DMS79 (cell line): ENCODE results near the gene CTSE.
"Not testable (repeated sequence)": the region's sequence is repeated elsewhere in the genome, so short reads cannot be mapped to it uniquely, and the experiment has no call there.

Experiments used
- DNase-seq: peaks from one replicate; lab custom pipeline; 2025; lab: John Stamatoyannopoulos, UW

The CTSE gene

GRCh38 chr1:206014601-206015000 lies 9.1 kb downstream of the CTSE start:
- DNase-seq: no peak

- no peak for DNase-seq
These were observed 10.5 kb downstream of the CTSE start for GRCh38 chr1:206013026-206013795.

GRCh38 chr1:206012086-206012859 lies 11.4 kb downstream of the CTSE start:
- no peak for DNase-seq

GRCh38 chr1:206011057-206011456 lies 12.6 kb downstream of the CTSE start:
- no peak for DNase-seq

GRCh38 chr1:206010060-206010459 lies 13.6 kb downstream of the CTSE start:
- no peak for DNase-seq

- DNase-seq: no peak
These were observed 16.7 kb downstream of the CTSE start for GRCh38 chr1:206006946-206007345.

GRCh38 chr1:206005778-206006180 lies 17.9 kb downstream of the CTSE start:
- no peak for DNase-seq

GRCh38 chr1:206005234-206005633 lies 18.5 kb downstream of the CTSE start:
- no peak for DNase-seq

- DNase-seq: no peak
These were observed 18.9 kb downstream of the CTSE start for GRCh38 chr1:206004826-206005225.

GRCh38 chr1:206003854-206004800 lies 19.6 kb downstream of the CTSE start:
- no peak for DNase-seq

GRCh38 chr1:206002871-206003801 lies 20.6 kb downstream of the CTSE start, which contains the start of gene RAB7B:
Gene RAB7B, minus strand, starts transcription at chr1:206003395. Its CDS starts 9,260 bp downstream, at chr1:205994135.
- no peak for DNase-seq

GRCh38 chr1:206002160-206002559 lies 21.5 kb downstream of the CTSE start:
- no peak for DNase-seq

- no peak for DNase-seq
These were observed 22.2 kb downstream of the CTSE start for GRCh38 chr1:206001476-206001888.

GRCh38 chr1:206000641-206001339 lies 22.9 kb downstream of the CTSE start:
- no peak for DNase-seq

- no peak for DNase-seq
These were observed 25.0 kb downstream of the CTSE start for GRCh38 chr1:205998457-205999241.

- DNase-seq: not testable (repeated sequence)
These were observed 27.1 kb downstream of the CTSE start for GRCh38 chr1:205996641-205997040.

GRCh38 chr1:205994346-205994745 lies 29.3 kb downstream of the CTSE start:
- no peak for DNase-seq

- no peak for DNase-seq
These were observed 30.6 kb downstream of the CTSE start for GRCh38 chr1:205993068-205993467.

GRCh38 chr1:205992218-205992882 lies 31.3 kb downstream of the CTSE start:
- no peak for DNase-seq
